ENCODE measurements around the gene ING2. TPM values are rescaled to one million over a fixed set of nuclear protein-coding genes. Genes with fewer than 3 reads are reported as not detected.

ING2 gene
- polyA plus RNA-seq, 1 donor (not counting 4 experiments of a cell fraction or from before 2014, with no cell fraction given) = 16.1 TPM

- Histone ChIP-seq H3K27me3 (ENCODE audit: control insufficient read depth, extremely low read depth, insufficient read depth, low read length) (no peaks in the 10 kb centered on the region), H4K20me1 (ENCODE audit: control insufficient read depth, extremely low read depth, insufficient read depth, low read length) (no peaks in the 10 kb centered on the region), H3K9me3 (ENCODE audit: control insufficient read depth, low read depth, low read length) (no peaks in the 10 kb centered on the region), H3K4me1 (ENCODE audit: control insufficient read depth, extremely low read depth, insufficient read depth, low read length) (peaks cover 22% of the 10 kb centered on the region), H3K79me2 (ENCODE audit: control insufficient read depth, insufficient read depth, low read length) (no peaks in the 10 kb centered on the region), H3K9ac (ENCODE audit: control insufficient read depth, extremely low read depth, insufficient read depth, low read length) (no peak overlapping the region), H3K9me1 (ENCODE audit: control insufficient read depth, extremely low read depth, insufficient read depth, low read length) (no peaks in the 10 kb centered on the region), H3K4me3 (ENCODE audit: control insufficient read depth in 2 of 3, extremely low read depth in 1 of 3, insufficient read depth in 2 of 3, low read depth in 1 of 3, low read length in 3 of 3) (no peak overlapping the region), H3K4me2 (ENCODE audit: control insufficient read depth, extremely low read depth, insufficient read depth, low read depth, low read length) (no peak overlapping the region), H3K27ac (ENCODE audit: control insufficient read depth, insufficient read depth, low read length) (no peak overlapping the region), H3K36me3 (ENCODE audit: control insufficient read depth in 2 of 2, extremely low read depth in 1 of 2, insufficient read depth in 2 of 2, low read length in 2 of 2) (no peaks in the 10 kb centered on the region), H2AFZ (ENCODE audit: control insufficient read depth, low read length) (no peak overlapping the region)
- DNase-seq (ENCODE audit: low read depth, low spot score) (no peak), FAIRE-seq (no peak)
- dilution Hi-C loops (cut with MboI; ENCODE audit: extremely low pct_ligation_motif_present, low sequenced_read_pairs) = no loop called here
- no peak for TF ChIP-seq EZH2 (IDR thresholded peaks at IDR 0.05; ENCODE audit: low read length)
- TF ChIP-seq, protein P1, sequence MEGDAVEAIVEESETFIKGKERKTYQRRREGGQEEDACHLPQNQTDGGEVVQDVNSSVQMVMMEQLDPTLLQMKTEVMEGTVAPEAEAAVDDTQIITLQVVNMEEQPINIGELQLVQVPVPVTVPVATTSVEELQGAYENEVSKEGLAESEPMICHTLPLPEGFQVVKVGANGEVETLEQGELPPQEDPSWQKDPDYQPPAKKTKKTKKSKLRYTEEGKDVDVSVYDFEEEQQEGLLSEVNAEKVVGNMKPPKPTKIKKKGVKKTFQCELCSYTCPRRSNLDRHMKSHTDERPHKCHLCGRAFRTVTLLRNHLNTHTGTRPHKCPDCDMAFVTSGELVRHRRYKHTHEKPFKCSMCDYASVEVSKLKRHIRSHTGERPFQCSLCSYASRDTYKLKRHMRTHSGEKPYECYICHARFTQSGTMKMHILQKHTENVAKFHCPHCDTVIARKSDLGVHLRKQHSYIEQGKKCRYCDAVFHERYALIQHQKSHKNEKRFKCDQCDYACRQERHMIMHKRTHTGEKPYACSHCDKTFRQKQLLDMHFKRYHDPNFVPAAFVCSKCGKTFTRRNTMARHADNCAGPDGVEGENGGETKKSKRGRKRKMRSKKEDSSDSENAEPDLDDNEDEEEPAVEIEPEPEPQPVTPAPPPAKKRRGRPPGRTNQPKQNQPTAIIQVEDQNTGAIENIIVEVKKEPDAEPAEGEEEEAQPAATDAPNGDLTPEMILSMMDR (optimal IDR thresholded peaks at IDR 0.05 in 1 of 3, IDR thresholded peaks at IDR 0.05 in 1 of 3, conservative IDR thresholded peaks at IDR 0.05 in 1 of 3; ENCODE audit: extremely low read depth in 1 of 3, insufficient read depth in 2 of 3, low read length in 3 of 3) = no peak
Observed at GRCh38 chr4:183467246-183467645, 37.6 kb upstream of the ING2 start.

GRCh38 chr4:183468210-183469095, 36.4 kb upstream of the ING2 start:
- peak overlapping the region; percentile 88 for H3K27ac ChIP-seq (ENCODE audit: control insufficient read depth, insufficient read depth, low read length)
- H3K9me3 ChIP-seq (ENCODE audit: control insufficient read depth, low read depth, low read length) = no peaks in the 10 kb centered on the region
- no peaks in the 10 kb centered on the region for H3K79me2 ChIP-seq (ENCODE audit: control insufficient read depth, insufficient read depth, low read length)
- FAIRE-seq (peak; percentile 66), DNase-seq (ENCODE audit: low read depth, low spot score) (no peak)
- no peak overlapping the region for H3K9ac ChIP-seq (ENCODE audit: control insufficient read depth, extremely low read depth, insufficient read depth, low read length)
- H3K36me3 ChIP-seq (ENCODE audit: control insufficient read depth in 2 of 2, extremely low read depth in 1 of 2, insufficient read depth in 2 of 2, low read length in 2 of 2) = no peaks in the 10 kb centered on the region
- no peaks in the 10 kb centered on the region for H4K20me1 ChIP-seq (ENCODE audit: control insufficient read depth, extremely low read depth, insufficient read depth, low read length)
- peak overlapping the region in 1 of 3 experiments; percentile 10 for H3K4me3 ChIP-seq (ENCODE audit: control insufficient read depth in 2 of 3, extremely low read depth in 1 of 3, insufficient read depth in 2 of 3, low read depth in 1 of 3, low read length in 3 of 3)
- TF ChIP-seq EZH2 (IDR thresholded peaks at IDR 0.05; ENCODE audit: low read length) = no peak
- TF ChIP-seq, protein P1 (optimal IDR thresholded peaks at IDR 0.05 in 1 of 3, IDR thresholded peaks at IDR 0.05 in 1 of 3, conservative IDR thresholded peaks at IDR 0.05 in 1 of 3; ENCODE audit: extremely low read depth in 1 of 3, insufficient read depth in 2 of 3, low read length in 3 of 3) = no peak
- no peak overlapping the region for H2AFZ ChIP-seq (ENCODE audit: control insufficient read depth, low read length)
- H3K4me2 ChIP-seq (ENCODE audit: control insufficient read depth, extremely low read depth, insufficient read depth, low read depth, low read length) = peak overlapping the region; percentile 27
- no peaks in the 10 kb centered on the region for H3K27me3 ChIP-seq (ENCODE audit: control insufficient read depth, extremely low read depth, insufficient read depth, low read length)
- dilution Hi-C loops (cut with MboI; ENCODE audit: extremely low pct_ligation_motif_present, low sequenced_read_pairs) = no loop called here
- peaks cover 24% of the 10 kb centered on the region for H3K4me1 ChIP-seq (ENCODE audit: control insufficient read depth, extremely low read depth, insufficient read depth, low read length)
- no peaks in the 10 kb centered on the region for H3K9me1 ChIP-seq (ENCODE audit: control insufficient read depth, extremely low read depth, insufficient read depth, low read length)

All from keratinocyte (primary cell).